GM19035 (cell line): ENCODE measurements around the gene IL3RA.
A peak's percentile ranks its signal among the peaks of the same experiment; 100 is the strongest.
"Not testable (repeated sequence)": the region's sequence is repeated elsewhere in the genome, so short reads cannot be mapped to it uniquely, and the experiment has no call there.

Experiments
- ATAC-seq: cut with Tn5 transposase; IDR thresholded peaks from one replicate; pipeline ENCODE4 v1.9.1; 2021; ENCODE audit not compliant: unreplicated experiment

IL3RA gene

GRCh38 chrX:1336331-1336943, at the start of gene IL3RA:
IL3RA (plus strand) TSS chrX:1336785; CDS start chrX:1341766, 4,981 bp downstream.
- ATAC-seq = peak; percentile 50

GRCh38 chrX:1289535-1289934, 47.0 kb upstream of the IL3RA start:
- ATAC-seq = no peak

- ATAC-seq = no peak
Observed at GRCh38 chrX:1291110-1291740, 45.4 kb upstream of the IL3RA start.

GRCh38 chrX:1292575-1293290, 43.9 kb upstream of the IL3RA start:
- no peak for ATAC-seq

GRCh38 chrX:1294301-1295067, 42.1 kb upstream of the IL3RA start:
- ATAC-seq = no peak

GRCh38 chrX:1295550-1295949, 41.0 kb upstream of the IL3RA start:
- no peak for ATAC-seq

GRCh38 chrX:1297591-1297990, 39.0 kb upstream of the IL3RA start:
- ATAC-seq = not testable (repeated sequence)

GRCh38 chrX:1300449-1300848, 36.1 kb upstream of the IL3RA start:
- no peak for ATAC-seq

GRCh38 chrX:1305411-1305810, 31.2 kb upstream of the IL3RA start:
- ATAC-seq = no peak

- no peak for ATAC-seq
Observed at GRCh38 chrX:1306909-1307625, 29.5 kb upstream of the IL3RA start.

GRCh38 chrX:1307626-1308340, 28.8 kb upstream of the IL3RA start:
- ATAC-seq = no peak

- no peak for ATAC-seq
Observed at GRCh38 chrX:1308476-1308875, 28.1 kb upstream of the IL3RA start.

- not testable (repeated sequence) for ATAC-seq
Observed at GRCh38 chrX:1308917-1309316, 27.7 kb upstream of the IL3RA start.

GRCh38 chrX:1313788-1314187, 22.8 kb upstream of the IL3RA start:
- no peak for ATAC-seq

GRCh38 chrX:1316527-1316926, 20.1 kb upstream of the IL3RA start:
- ATAC-seq = no peak

- no peak for ATAC-seq
Observed at GRCh38 chrX:1321674-1322073, 14.9 kb upstream of the IL3RA start.

GRCh38 chrX:1322393-1322792, 14.2 kb upstream of the IL3RA start:
- no peak for ATAC-seq

GRCh38 chrX:1323315-1323714, 13.3 kb upstream of the IL3RA start:
- peak; percentile 61 for ATAC-seq

- no peak for ATAC-seq
Observed at GRCh38 chrX:1325515-1326116, 11.0 kb upstream of the IL3RA start.
